Epithelial cell of esophagus (primary cell): ENCODE data around the gene ZNF330.
"Not testable (repeated sequence)": the region's sequence is repeated elsewhere in the genome, so short reads cannot be mapped to it uniquely, and the experiment has no call there.

ENCODE experiments used
- DNase-seq: peaks from one replicate; pipeline ENCODE4 v3.0.0; 2010; ENCODE audit warnings: low read depth
- H3K4me3 ChIP-seq: 2 replicates; pipeline ENCODE4 v1.5.1; 2011; ENCODE audit warnings: mild to moderate bottlenecking, low read length, control low read depth
- CTCF ChIP-seq: IDR thresholded peaks from 2 replicates; pipeline ENCODE4 v1.5.1; 2011; ENCODE audit warnings: low read depth, mild to moderate bottlenecking, low read length, control low read depth, inconsistent platforms; ENCODE audit not compliant: insufficient read depth; ENCODE audit errors: missing control alignments

ZNF330 gene

GRCh38 chr4:141220691-141221659 lies at the start of gene ZNF330:
ZNF330 (plus strand) TSS chr4:141220895; CDS start chr4:141222372, 1,477 bp downstream.
- peak within 1 kb of the TSS; percentile 84 for H3K4me3 ChIP-seq
- TF ChIP-seq CTCF: peak; percentile 36
- DNase-seq: peak; percentile 90

- no peak overlapping the region for H3K4me3 ChIP-seq
- no peak for TF ChIP-seq CTCF
- no peak for DNase-seq
These were observed 46.2 kb upstream of the ZNF330 start for GRCh38 chr4:141174457-141174856.

- TF ChIP-seq CTCF: no peak
- no peak for DNase-seq
These were observed 43.5 kb upstream of the ZNF330 start for GRCh38 chr4:141177171-141177570.

GRCh38 chr4:141179474-141180373 lies 41.0 kb upstream of the ZNF330 start:
- no peak for TF ChIP-seq CTCF
- DNase-seq: no peak
- no peak overlapping the region for H3K4me3 ChIP-seq

More at GRCh38 chr4:141177171-141177570, 43.5 kb upstream of the ZNF330 start:
- no peak overlapping the region for H3K4me3 ChIP-seq

- DNase-seq: no peak
- H3K4me3 ChIP-seq: no peak overlapping the region
- TF ChIP-seq CTCF: no peak
These were observed 39.5 kb upstream of the ZNF330 start for GRCh38 chr4:141180991-141181761.

GRCh38 chr4:141183491-141183890 lies 37.2 kb upstream of the ZNF330 start:
- not testable (repeated sequence) for H3K4me3 ChIP-seq, DNase-seq

- no peak for TF ChIP-seq CTCF
- no peak overlapping the region for H3K4me3 ChIP-seq
These were observed 28.1 kb upstream of the ZNF330 start for GRCh38 chr4:141192564-141192963.

More at GRCh38 chr4:141192564-141192963, 28.1 kb upstream of the ZNF330 start:
- DNase-seq: no peak
